ENCODE data around the gene ZNF385D. TPM values are rescaled to one million over a fixed set of nuclear protein-coding genes. Genes with fewer than 3 reads are reported as not detected.

Gene ZNF385D
- total and polyA plus RNA-seq, 2 of the 13 experiments (the other 11 are each of a cell fraction or from before 2014, with no cell fraction given) = not detected

GRCh38 chr3:21744793-21745192, 6.2 kb downstream of the ZNF385D start:
- no peaks in the 10 kb centered on the region for H4K20me1 ChIP-seq (ENCODE audit: insufficient read depth, low read length)
- no peak for FAIRE-seq
- no TSS peak for BruUV-seq (replicated peaks)
- in situ Hi-C loops (cut with HindIII; ENCODE audit: extremely low pct_ligation_motif_present, low pct_unique_long_range_greater_than_20kb) = no loop called here
- no peaks in the 10 kb centered on the region for H3K79me2 ChIP-seq (ENCODE audit: insufficient read depth, low read length)
- H2AFZ ChIP-seq (ENCODE audit: low read length) = no peak overlapping the region
- no peak for ATAC-seq
- intact Hi-C loops (cut with micrococcal nuclease; ENCODE audit: unreplicated experiment) = no loop called here
- no peak overlapping the region for H3K4me2 ChIP-seq (ENCODE audit: low read depth, low read length)
- H3K4me1 ChIP-seq (ENCODE audit: insufficient read depth, low read length) = no peaks in the 10 kb centered on the region
- CTCF ChIA-PET (ENCODE audit: low intra/inter-chr PET ratio, low total read pairs) = no interaction called here
- no peak overlapping the region for H3K4me3 ChIP-seq (replicated peaks in 1 of 3; ENCODE audit: insufficient read depth in 1 of 3, low read depth in 2 of 3, low read length in 3 of 3)
- H3K27ac ChIP-seq (ENCODE audit: extremely low read length, insufficient read depth, low read length) = no peak overlapping the region
- no peak for TF ChIP-seq REPIN1 (CRISPR knock-in tag; IDR thresholded peaks at IDR 0.05; ENCODE audit: borderline replicate concordance, low read depth)
- TF ChIP-seq ZSCAN20 (CRISPR knock-in tag; IDR thresholded peaks at IDR 0.05; ENCODE audit: borderline replicate concordance) = no peak
- no peak for TF ChIP-seq ZNF430 (CRISPR knock-in tag; IDR thresholded peaks at IDR 0.05)
- no peak for TF ChIP-seq ZMYM4 (CRISPR knock-in tag; IDR thresholded peaks at IDR 0.05)
- TF ChIP-seq CENPT (CRISPR knock-in tag; IDR thresholded peaks at IDR 0.05; ENCODE audit: low read depth) = no peak
- no peak for TF ChIP-seq ZFP82 (CRISPR knock-in tag; IDR thresholded peaks at IDR 0.05; ENCODE audit: borderline replicate concordance)
- TF ChIP-seq NFATC3 (CRISPR knock-in tag; IDR thresholded peaks at IDR 0.05) = no peak
- WGBS (ENCODE audit: low lambda C conversion rate) = 0% methylated on average over 2 of the region's 2 CpGs
- H3K27me3 ChIP-seq (ENCODE audit: control insufficient read depth in 1 of 2, insufficient read depth in 2 of 2, low read length in 2 of 2) = no peaks in the 10 kb centered on the region
- POLR2A ChIA-PET = no interaction called here
- DNase-seq (ENCODE audit: low spot score) = no peak
- H3K9me3 ChIP-seq (ENCODE audit: low read length) = peaks cover 9% of the 10 kb centered on the region
- no peaks in the 10 kb centered on the region for H3K36me3 ChIP-seq (replicated peaks in 1 of 2; ENCODE audit: control insufficient read depth in 1 of 2, insufficient read depth in 2 of 2, low read length in 2 of 2)
- no peak overlapping the region for H3K9ac ChIP-seq (ENCODE audit: insufficient read depth, low read depth, low read length)

GRCh38 chr3:21738935-21739702, 11.9 kb downstream of the ZNF385D start:
- intact Hi-C loops (cut with micrococcal nuclease; ENCODE audit: unreplicated experiment) = no loop called here
- TF ChIP-seq ZNF430 (CRISPR knock-in tag; IDR thresholded peaks at IDR 0.05) = no peak
- TF ChIP-seq ZNF543 (CRISPR knock-in tag; IDR thresholded peaks at IDR 0.05) = no peak
- TF ChIP-seq NR2F2 (IDR thresholded peaks at IDR 0.05; ENCODE audit: borderline replicate concordance, low read depth) = no peak
- no peak for TF ChIP-seq ZBTB21 (CRISPR knock-in tag; IDR thresholded peaks at IDR 0.05)
- TF ChIP-seq ZNF407 (CRISPR knock-in tag; IDR thresholded peaks at IDR 0.05; ENCODE audit: not compliant biosample characterization) = no peak

More at GRCh38 chr3:21738935-21739702, 11.9 kb downstream of the ZNF385D start:
- peaks cover 6% of the 10 kb centered on the region for H3K9me3 ChIP-seq (ENCODE audit: low read length)
- H3K9ac ChIP-seq (ENCODE audit: insufficient read depth, low read depth, low read length) = no peak overlapping the region
- H3K27me3 ChIP-seq (ENCODE audit: control insufficient read depth in 1 of 2, insufficient read depth in 2 of 2, low read length in 2 of 2) = no peaks in the 10 kb centered on the region
- no peaks in the 10 kb centered on the region for H4K20me1 ChIP-seq (ENCODE audit: insufficient read depth, low read length)
- no peak overlapping the region for H2AFZ ChIP-seq (ENCODE audit: low read length)
- no peaks in the 10 kb centered on the region for H3K36me3 ChIP-seq (replicated peaks in 1 of 2; ENCODE audit: control insufficient read depth in 1 of 2, insufficient read depth in 2 of 2, low read length in 2 of 2)
- FAIRE-seq (no peak), DNase-seq (ENCODE audit: low spot score) (no peak), ATAC-seq (no peak)
- no peak overlapping the region for H3K27ac ChIP-seq (ENCODE audit: extremely low read length, insufficient read depth, low read length)
- no peaks in the 10 kb centered on the region for H3K4me1 ChIP-seq (ENCODE audit: insufficient read depth, low read length)
- BruUV-seq (replicated peaks) = no TSS peak
- POLR2A ChIA-PET = no interaction called here
- no peak overlapping the region for H3K4me3 ChIP-seq (replicated peaks in 1 of 3; ENCODE audit: insufficient read depth in 1 of 3, low read depth in 2 of 3, low read length in 3 of 3)
- H3K79me2 ChIP-seq (ENCODE audit: insufficient read depth, low read length) = no peaks in the 10 kb centered on the region
- CTCF ChIA-PET (ENCODE audit: low intra/inter-chr PET ratio, low total read pairs) = no interaction called here
- in situ Hi-C loops (cut with HindIII; ENCODE audit: extremely low pct_ligation_motif_present, low pct_unique_long_range_greater_than_20kb) = no loop called here
- H3K4me2 ChIP-seq (ENCODE audit: low read depth, low read length) = no peak overlapping the region
- 33% methylated on average over 15 of the region's 15 CpGs for WGBS (ENCODE audit: low lambda C conversion rate)

Data from HepG2 (cell line).